Measurements from ENCODE around the gene AUTS2. TPM values are rescaled to one million over a fixed set of nuclear protein-coding genes. Genes with fewer than 3 reads are reported as not detected.
"Not testable (repeated sequence)": the region's sequence is repeated elsewhere in the genome, so short reads cannot be mapped to it uniquely, and the experiment has no call there.

The AUTS2 gene
- total RNA-seq, 2 donors from 2014 or later = 2.9 to 7.9 TPM

- ATAC-seq (replicated peaks in 1 of 2) = no peak
- H3K27ac Mint-ChIP-seq = no peak overlapping the region
- no peaks in the 10 kb centered on the region for H3K9me3 Mint-ChIP-seq
- H3K27me3 Mint-ChIP-seq (ENCODE audit: low read depth) = peaks cover 15% of the 10 kb centered on the region
- H3K36me3 Mint-ChIP-seq (ENCODE audit: insufficient read depth in 2 of 2) = no peaks in the 10 kb centered on the region
- DNase-seq = no peak
- no peak overlapping the region for H3K4me3 Mint-ChIP-seq
- H3K4me1 Mint-ChIP-seq (ENCODE audit: low read depth) = no peaks in the 10 kb centered on the region
Observed at GRCh38 chr7:70592171-70592570, 993.9 kb downstream of the AUTS2 start.

- DNase-seq (no peak), ATAC-seq (replicated peaks in 1 of 2) (no peak)
- Mint-ChIP-seq H3K9me3 (no peaks in the 10 kb centered on the region), H3K27ac (no peak overlapping the region), H3K4me1 (ENCODE audit: low read depth) (no peaks in the 10 kb centered on the region), H3K4me3 (peak overlapping the region in 1 of 2 donors; percentile 60), H3K36me3 (ENCODE audit: insufficient read depth in 2 of 2) (no peaks in the 10 kb centered on the region), H3K27me3 (ENCODE audit: low read depth) (peaks cover 34% of the 10 kb centered on the region)
Observed at GRCh38 chr7:70594170-70594569, 995.9 kb downstream of the AUTS2 start.

- not testable (repeated sequence) for DNase-seq; H3K9me3 Mint-ChIP-seq; H3K27ac Mint-ChIP-seq; H3K36me3 Mint-ChIP-seq (ENCODE audit: insufficient read depth in 2 of 2); ATAC-seq (replicated peaks in 1 of 2); H3K4me1 Mint-ChIP-seq (ENCODE audit: low read depth); H3K4me3 Mint-ChIP-seq
- H3K27me3 Mint-ChIP-seq (ENCODE audit: low read depth) = peaks cover 38% of the 10 kb centered on the region
Observed at GRCh38 chr7:70594885-70595284, 996.6 kb downstream of the AUTS2 start.

- ATAC-seq (replicated peaks in 1 of 2) = no peak
- Mint-ChIP-seq H3K27ac (no peak overlapping the region), H3K9me3 (no peaks in the 10 kb centered on the region), H3K4me1 (ENCODE audit: low read depth) (no peaks in the 10 kb centered on the region), H3K27me3 (ENCODE audit: low read depth) (peaks cover 38% of the 10 kb centered on the region), H3K4me3 (peak overlapping the region; percentile 69 to 78), H3K36me3 (ENCODE audit: insufficient read depth in 2 of 2) (no peaks in the 10 kb centered on the region)
- no peak for DNase-seq
Observed at GRCh38 chr7:70595370-70595754, 997.1 kb downstream of the AUTS2 start.

DNA sequence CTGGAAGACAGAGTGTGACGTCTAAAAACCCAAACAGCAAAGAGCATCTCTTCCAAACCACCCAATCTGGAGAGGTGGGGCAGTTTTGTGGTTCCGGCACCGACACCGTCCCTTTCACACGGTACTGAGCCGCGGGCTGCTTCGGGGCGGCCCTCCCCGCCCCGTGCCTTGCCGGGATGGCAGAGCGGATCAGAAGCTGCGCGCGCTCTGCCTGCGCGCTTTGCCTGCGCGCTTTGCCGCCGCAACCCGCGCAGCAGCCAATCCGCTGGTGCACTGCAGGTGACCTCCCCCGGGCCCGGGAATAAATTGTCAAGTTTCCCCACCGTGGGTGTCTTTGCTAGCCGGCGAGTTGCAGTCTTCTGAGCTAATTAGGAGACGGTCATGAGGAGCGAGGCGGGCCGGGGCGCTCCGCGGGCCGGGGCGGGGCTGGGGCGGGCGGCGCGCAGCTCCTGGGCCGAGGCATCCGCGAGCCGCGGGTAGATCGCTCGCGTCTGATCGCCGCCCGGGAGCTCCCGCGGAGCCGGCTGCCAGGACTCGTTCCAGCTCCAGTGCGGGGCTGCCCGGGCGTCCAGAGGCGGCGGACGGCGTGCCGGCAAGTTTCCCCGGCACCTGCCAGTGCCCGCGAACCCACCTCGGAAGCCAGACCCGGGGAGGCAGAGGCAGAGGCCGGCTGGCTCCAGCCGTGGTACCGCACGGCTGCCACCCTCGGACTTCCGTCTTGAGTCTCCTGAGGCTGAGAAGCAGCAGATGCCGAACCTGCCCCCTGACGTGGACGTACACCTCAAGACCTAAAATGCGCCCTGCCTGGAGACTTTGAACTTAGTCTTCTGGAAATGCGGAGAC is 997.7 kb downstream of the AUTS2 start:
- DNase-seq = peak; percentile 3 to 14
- peak overlapping the region; percentile 69 to 78 for H3K4me3 Mint-ChIP-seq
- peaks cover 44% of the 10 kb centered on the region for H3K27me3 Mint-ChIP-seq (ENCODE audit: low read depth)
- H3K36me3 Mint-ChIP-seq (ENCODE audit: insufficient read depth in 2 of 2) = peaks cover 2 to 4% of the 10 kb centered on the region in 2 donors
- H3K4me1 Mint-ChIP-seq (ENCODE audit: low read depth) = no peaks in the 10 kb centered on the region
- ATAC-seq (replicated peaks in 1 of 2) = peak; percentile 67 to 76
- no peak overlapping the region for H3K27ac Mint-ChIP-seq
- peaks cover 4 to 5% of the 10 kb centered on the region in 2 donors for H3K9me3 Mint-ChIP-seq

DNA sequence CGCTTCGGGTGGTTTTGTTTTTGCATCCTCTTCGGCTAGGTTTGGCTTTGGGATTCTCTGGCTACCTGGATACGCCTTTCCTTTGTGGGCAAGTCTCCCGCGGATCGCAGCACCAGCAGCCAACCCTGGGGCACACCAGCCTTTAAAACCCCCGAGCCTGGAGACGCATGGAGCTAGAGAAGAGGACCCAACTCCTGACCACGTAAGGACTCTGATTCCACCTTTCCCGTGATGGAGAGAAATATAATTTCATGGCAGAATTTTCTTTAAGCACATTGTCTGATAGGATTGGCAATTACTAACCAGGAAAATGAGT is 998.3 kb downstream of the AUTS2 start:
- Mint-ChIP-seq H3K4me1 (ENCODE audit: low read depth) (no peaks in the 10 kb centered on the region), H3K27me3 (ENCODE audit: low read depth) (peaks cover 44% of the 10 kb centered on the region), H3K4me3 (peak overlapping the region; percentile 22 to 56), H3K9me3 (peaks cover 4 to 5% of the 10 kb centered on the region in 2 donors), H3K36me3 (ENCODE audit: insufficient read depth in 2 of 2) (peaks cover 2 to 4% of the 10 kb centered on the region in 2 donors), H3K27ac (no peak overlapping the region)
- no peak for ATAC-seq (replicated peaks in 1 of 2)
- DNase-seq = no peak

GRCh38 chr7:70597066-70597465 is 998.8 kb downstream of the AUTS2 start:
- Mint-ChIP-seq H3K27ac (no peak overlapping the region), H3K4me3 (no peak overlapping the region), H3K9me3 (peaks cover 4 to 5% of the 10 kb centered on the region in 2 donors), H3K4me1 (ENCODE audit: low read depth) (no peaks in the 10 kb centered on the region), H3K36me3 (ENCODE audit: insufficient read depth in 2 of 2) (peaks cover 2 to 4% of the 10 kb centered on the region in 2 donors), H3K27me3 (ENCODE audit: low read depth) (peaks cover 44% of the 10 kb centered on the region)
- no peak for DNase-seq
- ATAC-seq (replicated peaks in 1 of 2) = no peak

GRCh38 chr7:70598976-70599375 is 1000.7 kb downstream of the AUTS2 start:
- H3K9me3 Mint-ChIP-seq = peaks cover 4 to 5% of the 10 kb centered on the region in 2 donors
- no peak overlapping the region for H3K4me3 Mint-ChIP-seq
- ATAC-seq (replicated peaks in 1 of 2) (no peak), DNase-seq (no peak)
- no peak overlapping the region for H3K27ac Mint-ChIP-seq
- peaks cover 2 to 4% of the 10 kb centered on the region in 2 donors for H3K36me3 Mint-ChIP-seq (ENCODE audit: insufficient read depth in 2 of 2)
- peaks cover 44% of the 10 kb centered on the region for H3K27me3 Mint-ChIP-seq (ENCODE audit: low read depth)
- H3K4me1 Mint-ChIP-seq (ENCODE audit: low read depth) = no peaks in the 10 kb centered on the region

DNA sequence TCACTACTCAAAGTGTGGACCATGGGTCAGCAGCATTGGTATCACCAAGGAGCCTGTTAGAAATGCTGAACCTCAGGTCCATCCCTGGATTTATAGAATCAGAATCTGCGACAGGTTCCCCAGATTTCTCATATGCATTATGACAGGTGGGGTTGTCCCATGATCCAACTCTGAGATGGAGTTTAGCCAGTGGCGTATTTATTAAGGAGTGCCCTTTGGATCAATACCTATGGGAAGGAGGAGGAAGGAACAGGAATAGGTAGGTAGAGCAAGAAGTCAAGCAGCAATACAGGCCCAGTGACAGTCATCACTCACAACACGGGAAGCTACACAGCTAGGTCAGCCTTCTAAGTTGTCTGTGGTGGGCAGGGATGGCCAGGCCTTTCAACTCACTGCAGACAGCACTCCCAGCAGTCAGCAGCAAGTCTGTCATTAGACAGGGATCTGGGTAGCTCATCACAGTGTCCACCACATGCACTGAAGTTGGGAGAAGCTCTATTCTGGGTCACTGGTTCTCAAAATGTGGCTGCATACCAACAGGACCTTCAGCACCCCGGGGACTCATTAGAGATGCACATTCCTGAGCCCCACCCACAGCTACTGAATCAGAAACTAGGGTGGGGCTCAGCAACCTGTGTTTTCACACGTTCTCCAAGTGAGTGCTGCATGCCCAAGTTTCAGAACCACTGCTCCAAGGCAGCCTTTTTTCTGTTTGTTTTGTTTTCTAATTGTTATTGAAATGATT is 1001.3 kb downstream of the AUTS2 start:
- Mint-ChIP-seq H3K27me3 (ENCODE audit: low read depth) (peaks cover 39% of the 10 kb centered on the region), H3K27ac (no peak overlapping the region), H3K4me1 (ENCODE audit: low read depth) (no peaks in the 10 kb centered on the region), H3K36me3 (ENCODE audit: insufficient read depth in 2 of 2) (peaks cover 2 to 4% of the 10 kb centered on the region in 2 donors), H3K9me3 (peaks cover 4 to 5% of the 10 kb centered on the region in 2 donors), H3K4me3 (no peak overlapping the region)
- ATAC-seq (replicated peaks in 1 of 2) (no peak), DNase-seq (no peak)

- H3K27me3 Mint-ChIP-seq (ENCODE audit: low read depth) = peaks cover 37% of the 10 kb centered on the region
Observed at GRCh38 chr7:70600993-70601392, 1002.7 kb downstream of the AUTS2 start.

DNA sequence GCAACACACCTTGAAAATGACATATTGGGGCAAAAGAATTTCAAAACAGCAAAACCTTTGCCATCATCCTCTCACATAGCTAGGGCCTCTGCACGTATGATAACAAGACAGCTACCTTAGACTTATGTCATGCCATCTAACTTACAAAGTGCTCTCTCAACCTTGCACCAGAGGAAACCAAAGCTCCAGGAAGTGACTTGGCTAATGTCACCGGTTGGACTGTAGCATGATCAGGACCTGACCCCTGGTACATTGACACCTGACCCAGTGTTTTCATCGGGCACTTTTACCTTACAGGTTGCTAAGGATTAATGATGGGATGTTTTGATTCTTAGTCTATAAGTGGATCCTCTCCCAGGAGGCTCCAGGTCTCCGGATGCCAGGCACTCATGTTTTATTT is 1003.8 kb downstream of the AUTS2 start:
- H3K27me3 Mint-ChIP-seq (ENCODE audit: low read depth) = peaks cover 30% of the 10 kb centered on the region
- DNase-seq (no peak), ATAC-seq (replicated peaks in 1 of 2) (no peak)
- H3K4me1 Mint-ChIP-seq (ENCODE audit: low read depth) = no peaks in the 10 kb centered on the region
- no peak overlapping the region for H3K4me3 Mint-ChIP-seq
- peaks cover 5% of the 10 kb centered on the region in 2 donors for H3K9me3 Mint-ChIP-seq
- no peak overlapping the region for H3K27ac Mint-ChIP-seq
- peaks cover 2 to 7% of the 10 kb centered on the region in 2 donors for H3K36me3 Mint-ChIP-seq (ENCODE audit: insufficient read depth in 2 of 2)

More at GRCh38 chr7:70600993-70601392, 1002.7 kb downstream of the AUTS2 start:
- Mint-ChIP-seq H3K4me1 (ENCODE audit: low read depth) (no peaks in the 10 kb centered on the region), H3K9me3 (peaks cover 5% of the 10 kb centered on the region in 2 donors), H3K4me3 (no peak overlapping the region), H3K36me3 (ENCODE audit: insufficient read depth in 2 of 2) (peaks cover 2 to 7% of the 10 kb centered on the region in 2 donors), H3K27ac (no peak overlapping the region)
- DNase-seq = no peak
- ATAC-seq (replicated peaks in 1 of 2) = no peak

DNA sequence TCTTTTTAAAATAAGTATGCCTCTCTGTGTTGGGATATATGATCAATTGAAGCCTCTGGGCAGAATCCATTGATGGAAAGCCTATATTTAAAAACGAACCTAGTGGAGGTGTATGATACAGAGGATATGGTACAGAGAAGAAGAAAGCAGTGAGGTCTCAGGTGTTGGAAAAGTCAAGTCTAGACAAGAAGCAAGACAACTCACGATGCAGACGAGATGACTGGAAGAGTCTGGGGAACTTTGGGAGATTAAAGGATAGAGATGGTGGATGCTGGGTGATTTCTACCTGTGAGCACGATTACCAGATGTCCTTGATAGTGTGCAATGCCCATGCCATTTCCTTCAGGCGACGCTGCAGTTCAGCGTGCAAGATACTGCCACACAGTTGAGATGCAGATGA is 1009.0 kb downstream of the AUTS2 start:
- Mint-ChIP-seq H3K9me3 (peaks cover 0 to 1% of the 10 kb centered on the region in 2 donors), H3K36me3 (ENCODE audit: insufficient read depth in 2 of 2) (peaks cover 0 to 3% of the 10 kb centered on the region in 2 donors), H3K27ac (no peak overlapping the region), H3K4me3 (no peak overlapping the region), H3K27me3 (ENCODE audit: low read depth) (peaks cover 6% of the 10 kb centered on the region), H3K4me1 (ENCODE audit: low read depth) (no peaks in the 10 kb centered on the region)
- ATAC-seq (replicated peaks in 1 of 2) (no peak), DNase-seq (no peak)

DNA sequence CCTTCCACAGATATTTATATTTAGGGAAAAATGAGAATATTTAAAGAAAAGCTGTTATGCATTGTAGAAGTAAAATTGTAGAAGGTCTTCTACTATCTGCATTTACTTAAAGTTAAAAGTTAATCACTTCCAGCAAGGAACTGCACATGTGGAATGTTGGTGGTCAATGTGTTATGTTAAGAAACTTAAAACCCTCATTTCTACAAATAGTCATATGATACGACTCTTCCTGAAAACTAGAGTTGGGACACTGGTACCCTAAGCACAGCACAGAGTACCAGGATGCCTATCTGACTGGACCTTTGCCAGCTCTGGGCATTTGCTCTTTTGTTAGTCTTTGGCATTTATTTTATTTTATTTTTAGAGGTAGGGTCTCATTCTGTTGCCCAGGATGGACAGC is 1009.5 kb downstream of the AUTS2 start:
- Mint-ChIP-seq H3K36me3 (ENCODE audit: insufficient read depth in 2 of 2) (peaks cover 0 to 3% of the 10 kb centered on the region in 2 donors), H3K4me1 (ENCODE audit: low read depth) (no peaks in the 10 kb centered on the region), H3K4me3 (no peak overlapping the region), H3K27me3 (ENCODE audit: low read depth) (peaks cover 6% of the 10 kb centered on the region), H3K9me3 (peaks cover 0 to 1% of the 10 kb centered on the region in 2 donors), H3K27ac (no peak overlapping the region)
- no peak for ATAC-seq (replicated peaks in 1 of 2)
- DNase-seq = no peak

Measured in activated T-cell treated with anti-CD3 and anti-CD28 coated beads, Interleukin-2, amount 50 U/mL, for 72 hours (primary cell).